ENCODE data around the gene GNAS-AS1.

- TF ChIP-seq FOXA1 (IDR thresholded peaks at IDR 0.05) (no peak), ARNT (IDR thresholded peaks at IDR 0.05) (no peak), FOXM1 (IDR thresholded peaks at IDR 0.05; ENCODE audit: borderline replicate concordance) (no peak), BHLHE40 (IDR thresholded peaks at IDR 0.05; ENCODE audit: borderline replicate concordance) (no peak), SP1 (IDR thresholded peaks at IDR 0.05) (no peak), LEF1 (IDR thresholded peaks at IDR 0.05; ENCODE audit: borderline replicate concordance) (no peak), ZNF384 (IDR thresholded peaks at IDR 0.05) (no peak), NFRKB (IDR thresholded peaks at IDR 0.05) (no peak), TARDBP (IDR thresholded peaks at IDR 0.05) (no peak)
Measured at GRCh38 chr20:58790454-58790853, 60.2 kb downstream of the GNAS-AS1 start.
